RPMI8226 (cell line): ENCODE data around the gene PLPPR1.

ENCODE experiments used
- DNase-seq: peaks from one replicate; pipeline ENCODE4 v3.0.0-alpha.2; 2015

Gene PLPPR1

GRCh38 chr9:101354765-101355708 is 326.5 kb downstream of the PLPPR1 start:
- DNase-seq, result no peak

GRCh38 chr9:101356619-101357018 is 328.1 kb downstream of the PLPPR1 start:
- no peak for DNase-seq

GRCh38 chr9:101359679-101360078 is 331.2 kb downstream of the PLPPR1 start:
- DNase-seq, result no peak

GRCh38 chr9:101360647-101361046 is 332.1 kb downstream of the PLPPR1 start:
- no peak for DNase-seq

- DNase-seq, result no peak
These were observed 333.9 kb downstream of the PLPPR1 start for GRCh38 chr9:101362450-101362849.

- DNase-seq, result no peak
These were observed 336.7 kb downstream of the PLPPR1 start for GRCh38 chr9:101365181-101365580.

GRCh38 chr9:101366038-101366756 is 337.7 kb downstream of the PLPPR1 start:
- DNase-seq, result no peak

GRCh38 chr9:101367323-101367722 is 338.8 kb downstream of the PLPPR1 start:
- DNase-seq, result no peak

- no peak for DNase-seq
These were observed 340.8 kb downstream of the PLPPR1 start for GRCh38 chr9:101369286-101369685.

GRCh38 chr9:101369884-101370531 is 341.5 kb downstream of the PLPPR1 start:
- DNase-seq, result no peak

GRCh38 chr9:101371813-101372212 is 343.3 kb downstream of the PLPPR1 start:
- no peak for DNase-seq

- DNase-seq, result no peak
These were observed 344.0 kb downstream of the PLPPR1 start for GRCh38 chr9:101372327-101373118.
